ENCODE results near the gene CCDC77. TPM values are rescaled to one million over a fixed set of nuclear protein-coding genes. Genes with fewer than 3 reads are reported as not detected.
A peak's percentile ranks its signal among the peaks of the same experiment; 100 is the strongest.

The CCDC77 gene
- total RNA-seq, 3 donors from 2014 or later = 8.2 to 8.5 (median 8.4) TPM

GRCh38 chr12:455821-456220 is 54.4 kb downstream of the CCDC77 start:
- H3K36me3 ChIP-seq (ENCODE audit: low read depth) = no peaks in the 10 kb centered on the region
- intact Hi-C loops (cut with DNase I, micrococcal nuclease) = loop anchor here in 1 of 2 donors (2.0 kb wide), 1 partner anchor 89 kb away; no protein-coding TSS in a partner anchor

GRCh38 chr12:457676-458075 is 56.2 kb downstream of the CCDC77 start:
- no peak for ATAC-seq
- DNase-seq = no peak
- Histone ChIP-seq H3K4me1 (ENCODE audit: low read depth) (peaks cover 5% of the 10 kb centered on the region), H3K4me3 (no peak overlapping the region), H3K36me3 (ENCODE audit: low read depth) (no peaks in the 10 kb centered on the region), H3K9me3 (no peaks in the 10 kb centered on the region)
- TF ChIP-seq CTCF (IDR thresholded peaks at IDR 0.05) = no peak
- intact Hi-C loops (cut with DNase I, micrococcal nuclease) = no loop called here

More at GRCh38 chr12:455821-456220, 54.4 kb downstream of the CCDC77 start:
- DNase-seq = no peak
- no peak for ATAC-seq
- Histone ChIP-seq H3K4me3 (no peak overlapping the region), H3K4me1 (ENCODE audit: low read depth) (peaks cover 7% of the 10 kb centered on the region), H3K9me3 (no peaks in the 10 kb centered on the region)
- TF ChIP-seq CTCF (IDR thresholded peaks at IDR 0.05) = no peak

- no peak overlapping the region for H3K4me3 ChIP-seq
- DNase-seq = no peak
- no peak for TF ChIP-seq CTCF (IDR thresholded peaks at IDR 0.05)
- H3K4me1 ChIP-seq (ENCODE audit: low read depth) = peaks cover 16% of the 10 kb centered on the region
- H3K36me3 ChIP-seq (ENCODE audit: low read depth) = no peaks in the 10 kb centered on the region
- intact Hi-C loops (cut with DNase I, micrococcal nuclease) = no loop called here
- no peaks in the 10 kb centered on the region for H3K9me3 ChIP-seq
- no peak for ATAC-seq
Observed at GRCh38 chr12:459050-459429, 57.6 kb downstream of the CCDC77 start.

GRCh38 chr12:459430-460258 is 58.2 kb downstream of the CCDC77 start, which contains the start of gene B4GALNT3:
B4GALNT3 (plus strand) TSS chr12:459939; CDS start chr12:460377, 438 bp downstream.
- ATAC-seq (peak; percentile 83), DNase-seq (peak; percentile 70 to 89 (median 74))
- H3K4me1 ChIP-seq (ENCODE audit: low read depth) = peaks cover 16% of the 10 kb centered on the region
- intact Hi-C loops (cut with DNase I, micrococcal nuclease) = no loop called here
- H3K36me3 ChIP-seq (ENCODE audit: low read depth) = no peaks in the 10 kb centered on the region
- no peaks in the 10 kb centered on the region for H3K9me3 ChIP-seq
- TF ChIP-seq CTCF (IDR thresholded peaks at IDR 0.05) = no peak
- H3K4me3 ChIP-seq = peak within 1 kb of the TSS; percentile 54

- ATAC-seq (peak; percentile 26), DNase-seq (peak; percentile 55 to 70 (median 66))
- no peak for TF ChIP-seq CTCF (IDR thresholded peaks at IDR 0.05)
- peak overlapping the region; percentile 54 for H3K4me3 ChIP-seq
- H3K4me1 ChIP-seq (ENCODE audit: low read depth) = peaks cover 16% of the 10 kb centered on the region
- no peaks in the 10 kb centered on the region for H3K9me3 ChIP-seq
- intact Hi-C loops (cut with DNase I, micrococcal nuclease) = no loop called here
- no peaks in the 10 kb centered on the region for H3K36me3 ChIP-seq (ENCODE audit: low read depth)
Observed at GRCh38 chr12:460261-461230, 59.1 kb downstream of the CCDC77 start.

Measured in mucosa of descending colon (tissue), 3 donors.